Adipose tissue (tissue), 3 donors: ENCODE results near the gene CORO1C. TPM values are rescaled to one million over a fixed set of nuclear protein-coding genes. Genes with fewer than 3 reads are reported as not detected.
A peak's percentile ranks its signal among the peaks of the same experiment; 100 is the strongest.
"Not testable (repeated sequence)": the region's sequence is repeated elsewhere in the genome, so short reads cannot be mapped to it uniquely, and the experiment has no call there.

ENCODE experiments used
- H3K27ac ChIP-seq: one replicate; pipeline ENCODE4 v1.5.1; 2013; ENCODE audit warnings: low read depth, low read length
- WGBS, 3 donors: extraction: QIAGEN DNeasy Blood & Tissue Kit; methylation state at CpG; one replicate each; pipeline ENCODE4 v1.1.7; 2013; 5-methylcytosine and 5-hydroxymethylcytosine counted together
- polyA plus RNA-seq, 3 donors: library from polyadenylated mRNA; stranded (reverse); fragments of 200-250 nt; gene quantifications; one replicate each; pipeline ENCODE4 v1.2.3, GENCODE V29; 2013
- donor health status: healthy with polysubstance abuse.
- donor health status: Bipolar disorder and iron deficiency.
- donor health status: healthy.

The CORO1C gene
- polyA plus RNA-seq, 3 donors: 11.6 to 72.0 (median 53.3) TPM

- WGBS, 3 donors: 74 to 79% (median 77%) methylated on average over 6 of the region's 6 CpGs
- no peak overlapping the region for H3K27ac ChIP-seq
Observed at GRCh38 chr12:108665608-108666202, 65.6 kb downstream of the CORO1C start.

DNA sequence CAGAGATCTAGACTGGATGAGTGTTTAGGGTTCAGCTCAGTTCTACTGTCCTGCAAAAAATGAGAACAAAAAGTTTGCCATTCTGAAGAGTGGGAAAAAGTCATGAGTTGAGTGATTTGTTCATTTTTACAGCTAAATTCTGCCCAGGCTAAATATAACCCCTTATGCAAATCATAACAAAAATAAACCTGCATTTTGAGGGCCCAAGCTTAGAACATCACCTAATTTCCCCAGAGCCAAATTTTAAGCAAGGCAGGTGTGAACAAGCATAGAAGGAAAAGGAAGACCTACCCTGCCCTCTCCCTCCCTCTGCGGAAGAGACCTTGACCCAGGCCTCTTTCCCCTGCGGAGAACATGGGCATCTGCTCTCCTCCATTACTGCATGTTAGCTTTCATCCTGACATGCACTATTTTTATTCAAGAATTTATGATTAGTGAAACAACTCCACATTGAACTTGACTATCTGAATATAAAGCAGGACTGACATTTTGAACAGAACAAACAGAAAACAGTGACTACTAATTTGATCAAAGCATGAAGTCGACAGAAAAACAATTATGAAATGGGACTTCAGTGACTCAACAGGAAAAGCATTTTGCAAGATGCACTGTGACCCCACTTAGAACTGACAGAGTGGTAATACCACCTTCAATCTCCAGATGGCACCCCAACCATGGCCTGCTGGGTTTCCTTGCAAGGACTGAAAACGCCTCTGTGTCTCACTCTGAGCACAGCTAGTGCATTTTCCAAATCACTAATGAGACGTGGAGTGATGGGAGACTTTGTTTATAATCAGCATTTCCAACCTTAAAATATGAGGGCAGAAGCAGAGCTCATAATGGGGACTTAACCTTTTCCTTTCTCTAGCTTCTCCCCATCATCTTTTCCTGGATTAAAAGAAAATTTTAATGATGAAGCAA is 66.7 kb downstream of the CORO1C start:
- whole genome bisulfite sequencing, 3 donors: 3 to 8% (median 5%) methylated on average over 5 of the region's 5 CpGs
- H3K27ac ChIP-seq: peak overlapping the region; percentile 60

DNA sequence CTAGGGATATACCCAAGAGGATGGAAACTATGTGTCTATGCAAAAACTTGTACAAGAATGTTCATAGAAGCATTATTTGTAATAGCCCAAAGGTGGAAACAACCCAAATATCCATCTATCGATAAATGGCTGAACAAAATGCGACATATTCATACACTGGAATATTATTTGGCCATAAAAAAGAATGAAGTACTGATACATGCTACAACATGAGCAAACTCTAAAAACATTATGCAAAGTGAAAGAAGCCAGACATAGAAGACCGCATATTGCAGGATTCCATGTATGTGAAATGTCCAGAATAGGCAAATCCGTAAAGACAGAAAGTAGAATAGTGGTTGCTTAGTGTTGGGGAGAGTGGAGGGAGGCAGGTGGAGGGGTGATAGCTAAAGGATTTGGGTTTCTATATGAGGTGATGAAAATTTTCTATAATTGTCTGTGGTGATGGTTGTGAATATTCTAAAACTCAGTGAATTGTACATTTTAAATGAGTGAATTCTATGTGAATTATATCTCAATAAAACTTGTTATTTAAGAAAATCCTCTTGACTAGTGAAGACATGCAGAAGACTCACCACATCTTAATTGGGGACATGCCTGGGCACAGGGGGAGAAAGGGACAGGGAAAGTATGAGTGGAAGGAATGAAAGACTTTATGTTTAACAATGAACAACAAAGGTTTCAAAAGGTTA is 67.8 kb downstream of the CORO1C start:
- H3K27ac ChIP-seq: peak overlapping the region; percentile 9
- WGBS, 3 donors: 96 to 99% (median 98%) methylated on average over 4 of the region's 4 CpGs

GRCh38 chr12:108658115-108658514 is 73.2 kb downstream of the CORO1C start:
- not testable (repeated sequence) for H3K27ac ChIP-seq
- WGBS, 3 donors: 94 to 97% (median 95%) methylated on average over 4 of the region's 4 CpGs

DNA sequence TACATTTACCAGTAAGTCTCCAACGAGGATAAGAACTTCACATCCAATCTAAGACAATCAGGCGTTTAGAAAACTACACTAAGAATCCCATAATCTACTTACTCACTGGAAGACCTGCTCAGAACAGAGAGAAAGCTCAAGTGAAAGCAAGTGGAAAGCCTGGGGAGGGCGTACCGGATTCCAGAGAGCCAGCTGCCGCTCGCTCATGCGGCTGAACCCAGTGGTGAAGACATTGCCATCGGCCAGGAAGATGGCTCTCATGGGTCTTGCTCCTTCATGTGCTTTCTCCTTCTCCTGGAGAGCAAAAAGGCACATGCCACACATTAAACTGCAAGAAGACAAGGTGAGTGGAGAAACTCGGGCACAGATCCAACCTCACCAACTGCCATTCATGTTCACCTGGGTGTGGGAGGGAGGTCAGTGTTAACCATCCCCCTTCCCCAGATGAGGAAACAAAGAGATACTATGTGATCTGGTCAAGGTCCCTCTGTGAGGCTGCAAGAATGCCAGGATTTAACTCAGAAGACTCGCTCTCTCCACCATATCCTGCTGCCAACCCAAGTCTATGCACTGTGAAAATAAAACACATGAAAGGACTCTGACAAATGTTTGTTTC is 74.1 kb downstream of the CORO1C start:
- WGBS, 3 donors: 94 to 96% (median 95%) methylated on average over 10 of the region's 10 CpGs
- H3K27ac ChIP-seq: no peak overlapping the region

GRCh38 chr12:108656247-108656646 is 75.1 kb downstream of the CORO1C start:
- 87 to 92% (median 90%) methylated on average over 10 to 22 of the region's 24 CpGs for WGBS, 3 donors
- H3K27ac ChIP-seq: not testable (repeated sequence)

DNA sequence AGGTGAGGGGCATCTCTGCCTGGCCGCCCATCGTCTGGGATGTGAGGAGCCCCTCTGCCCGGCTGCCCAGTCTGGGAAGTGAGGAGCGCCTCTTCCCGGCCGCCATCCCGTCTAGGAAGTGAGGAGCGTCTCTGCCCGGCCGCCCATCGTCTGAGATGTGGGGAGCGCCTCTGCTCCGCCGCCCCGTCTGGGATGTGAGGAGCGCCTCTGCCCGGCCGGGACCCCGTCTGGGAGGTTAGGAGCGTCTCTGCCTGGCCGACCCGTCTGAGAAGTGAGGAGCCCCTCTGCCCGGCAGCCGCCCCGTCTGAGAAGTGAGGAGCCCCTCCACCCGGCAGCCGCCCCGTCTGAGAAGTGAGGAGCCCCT is 75.5 kb downstream of the CORO1C start:
- not testable (repeated sequence) for H3K27ac ChIP-seq
- 89 to 100% (median 90%) methylated on average over 7 to 18 of the region's 28 CpGs for WGBS, 3 donors

DNA sequence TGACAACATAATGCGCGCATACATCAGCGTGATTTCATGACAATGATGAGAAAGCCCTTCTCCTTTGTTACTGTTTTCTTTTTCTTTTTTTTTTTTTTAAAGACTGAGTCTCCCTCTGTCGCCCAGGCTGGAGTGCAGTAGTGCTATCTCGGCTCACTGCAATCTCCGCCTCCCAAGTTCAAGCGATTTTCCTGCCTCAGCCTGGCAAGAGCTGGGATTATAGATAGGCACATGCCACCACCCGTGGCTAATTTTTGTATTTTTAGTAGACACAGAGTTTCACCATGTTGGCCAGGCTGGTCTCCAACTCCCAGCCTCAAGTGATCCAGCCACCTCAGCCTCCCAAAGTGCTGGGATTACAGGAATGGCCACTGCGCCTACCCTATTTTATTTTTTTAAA is 76.7 kb downstream of the CORO1C start:
- H3K27ac ChIP-seq: not testable (repeated sequence)
- WGBS, 3 donors: 86 to 95% (median 92%) methylated on average over 9 of the region's 9 CpGs

- WGBS, 3 donors: 75 to 98% (median 98%) methylated on average over 3 of the region's 3 CpGs
- H3K27ac ChIP-seq: no peak overlapping the region
Observed at GRCh38 chr12:108653922-108654321, 77.4 kb downstream of the CORO1C start.

- no peak overlapping the region for H3K27ac ChIP-seq
Observed at GRCh38 chr12:108653082-108653516, 78.2 kb downstream of the CORO1C start.

DNA sequence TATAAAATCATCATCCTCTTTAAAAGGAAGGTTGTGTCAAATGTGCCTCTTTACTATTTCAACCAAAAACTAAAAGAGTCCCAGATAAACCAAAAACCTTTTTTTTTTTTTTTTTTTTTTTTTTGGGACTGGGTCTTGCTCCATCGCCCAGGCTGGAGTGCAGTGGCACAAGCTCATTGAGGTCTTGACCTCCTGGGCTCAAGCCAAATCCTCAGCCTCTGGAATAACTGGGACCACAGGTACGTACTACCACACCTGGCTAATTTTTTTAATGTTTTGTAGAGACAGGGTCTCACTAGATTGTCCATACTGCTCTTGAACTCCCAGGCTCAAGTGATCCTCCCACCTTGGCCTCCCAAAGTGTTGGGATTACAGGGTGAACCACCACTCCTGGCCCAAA is 81.2 kb downstream of the CORO1C start:
- H3K27ac ChIP-seq: no peak overlapping the region
- WGBS, 3 donors: 69 to 84% (median 80%) methylated on average over 2 of the region's 2 CpGs

- 51 to 77% (median 57%) methylated on average over 4 of the region's 4 CpGs for WGBS, 3 donors
- no peak overlapping the region for H3K27ac ChIP-seq
Observed at GRCh38 chr12:108649669-108650068, 81.6 kb downstream of the CORO1C start.

DNA sequence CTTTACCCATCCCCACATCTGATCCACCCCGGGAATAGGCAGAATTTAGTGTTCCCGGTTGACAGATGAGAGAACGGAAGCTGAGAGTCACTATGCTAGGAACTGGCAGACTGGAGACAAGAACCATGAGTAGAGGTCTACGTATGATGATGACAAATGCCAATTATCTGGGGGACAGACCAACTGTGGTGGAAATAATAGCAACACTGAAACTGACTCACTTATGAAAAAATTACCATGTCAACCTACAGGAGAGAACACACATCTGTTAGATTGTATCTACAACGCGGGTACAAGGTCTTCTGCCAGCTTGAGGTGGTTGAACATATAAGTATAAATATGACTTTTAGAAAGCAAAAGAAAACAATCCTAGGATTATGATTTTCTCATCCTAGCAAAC is 82.2 kb downstream of the CORO1C start:
- no peak overlapping the region for H3K27ac ChIP-seq
- WGBS, 3 donors: 90% methylated on average over 6 of the region's 6 CpGs

DNA sequence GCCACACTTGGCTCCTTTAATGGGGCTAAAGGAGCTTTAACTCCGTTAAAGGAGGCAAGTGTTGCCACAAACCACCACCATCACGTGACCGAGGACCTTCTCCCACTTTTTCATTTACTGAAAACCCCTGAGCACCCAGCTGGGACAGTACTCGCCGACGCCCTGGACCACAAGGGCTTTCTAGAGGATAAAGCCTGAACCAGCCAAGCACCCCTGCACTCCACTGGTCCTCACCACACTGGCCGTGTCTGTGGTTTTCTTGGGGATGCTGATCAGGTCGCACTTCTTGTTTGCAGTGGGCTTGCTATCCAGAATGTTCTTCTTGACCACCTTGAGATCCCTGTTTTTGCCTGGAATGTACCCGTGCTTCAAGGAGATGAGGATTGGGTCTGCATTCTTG is 82.9 kb downstream of the CORO1C start:
- no peak overlapping the region for H3K27ac ChIP-seq
- 88 to 94% (median 88%) methylated on average over 9 of the region's 9 CpGs for WGBS, 3 donors

- WGBS, 3 donors: 77 to 89% (median 80%) methylated on average over 11 of the region's 11 CpGs
- H3K27ac ChIP-seq: no peak overlapping the region
Observed at GRCh38 chr12:108647585-108648287, 83.6 kb downstream of the CORO1C start.

- no peak overlapping the region for H3K27ac ChIP-seq
- 60 to 65% (median 64%) methylated on average over 10 of the region's 10 CpGs for WGBS, 3 donors
Observed at GRCh38 chr12:108646600-108647579, 84.4 kb downstream of the CORO1C start.
